ENCODE data around the gene U2AF1L4.

- TF ChIP-seq POLR2A (IDR thresholded peaks at IDR 0.05; ENCODE audit: low read depth): no peak
- no peak for TF ChIP-seq POLR2AphosphoS5 (IDR thresholded peaks at IDR 0.05)
- TF ChIP-seq CTCF (IDR thresholded peaks at IDR 0.05): no peak
Measured at GRCh38 chr19:35718345-35719041, 26.7 kb downstream of the U2AF1L4 start.
